HPDE6-E6E7 (cell line): Measurements from ENCODE around the gene ZNF142.

Source experiments
- DNase-seq: peaks from one replicate; pipeline ENCODE4 v3.0.0; 2011; ENCODE audit warnings: missing footprints; ENCODE audit errors: extremely low spot score

Gene ZNF142

GRCh38 chr2:218655751-218656150 is 3.7 kb downstream of the ZNF142 start:
- DNase-seq = no peak

- no peak for DNase-seq
Observed at GRCh38 chr2:218648787-218649100, 10.7 kb downstream of the ZNF142 start.

- no peak for DNase-seq
Observed at GRCh38 chr2:218648088-218648786, 11.2 kb downstream of the ZNF142 start.

GRCh38 chr2:218645126-218645525 is 14.3 kb downstream of the ZNF142 start:
- peak; percentile 70 for DNase-seq

GRCh38 chr2:218644721-218645120 is 14.7 kb downstream of the ZNF142 start:
- no peak for DNase-seq

- DNase-seq = no peak
Observed at GRCh38 chr2:218643751-218644310, 15.6 kb downstream of the ZNF142 start.

GRCh38 chr2:218642786-218643185 is 16.6 kb downstream of the ZNF142 start:
- no peak for DNase-seq

- DNase-seq = no peak
Observed at GRCh38 chr2:218642121-218642656, 17.2 kb downstream of the ZNF142 start.

- no peak for DNase-seq
Observed at GRCh38 chr2:218638372-218638771, 21.1 kb downstream of the ZNF142 start.

GRCh38 chr2:218635719-218636118 is 23.7 kb downstream of the ZNF142 start:
- no peak for DNase-seq

GRCh38 chr2:218631837-218632236 is 27.6 kb downstream of the ZNF142 start:
- no peak for DNase-seq

GRCh38 chr2:218627939-218628338 is 31.5 kb downstream of the ZNF142 start:
- DNase-seq = no peak

GRCh38 chr2:218626369-218626768 is 33.1 kb downstream of the ZNF142 start:
- no peak for DNase-seq

- no peak for DNase-seq
Observed at GRCh38 chr2:218623366-218623705, 36.1 kb downstream of the ZNF142 start.

- DNase-seq = no peak
Observed at GRCh38 chr2:218622606-218623365, 36.6 kb downstream of the ZNF142 start.

GRCh38 chr2:218621007-218621406 is 38.4 kb downstream of the ZNF142 start:
- no peak for DNase-seq

- no peak for DNase-seq
Observed at GRCh38 chr2:218618102-218618860, 41.1 kb downstream of the ZNF142 start.

- no peak for DNase-seq
Observed at GRCh38 chr2:218615868-218616315, 43.5 kb downstream of the ZNF142 start.

GRCh38 chr2:218607436-218608115 is 51.8 kb downstream of the ZNF142 start, which contains the start of gene PLCD4:
Gene PLCD4 (plus strand): TSS chr2:218607899. CDS start chr2:218615740, 7,841 bp downstream.
- DNase-seq = peak; percentile 79

- no peak for DNase-seq
Observed at GRCh38 chr2:218605432-218605831, 54.0 kb downstream of the ZNF142 start.
